Adrenal gland (tissue), 12 donors: ENCODE measurements around the gene CADM4. TPM values are rescaled to one million over a fixed set of nuclear protein-coding genes. Genes with fewer than 3 reads are reported as not detected.

ENCODE experiments used
- DNase-seq, 7 donors: peaks; one replicate each; pipeline ENCODE4 v3.0.0-alpha.2; 2019 to 2020
- H3K27ac ChIP-seq, 5 donors: fragments of 200-600 bp; sonication (generic) in 4 of 5; 1 replicate in 3 of 5; 2 replicates in 2 of 5; pipeline versions ENCODE4 v1.5.1 to v1.8.0; 2016 to 2020; ENCODE audit warnings: mild to moderate bottlenecking in 1 of 5
- H3K27me3 ChIP-seq: fragments of 200-600 bp; 2 replicates; pipeline ENCODE4 v1.8.0; 2021
- H3K36me3 ChIP-seq, 2 donors: fragments of 200-600 bp; replicated peaks in 1 of 2; 1 replicate in 1 of 2; 2 replicates in 1 of 2; pipeline versions ENCODE4 v1.5.1 to v1.8.0; 2018 to 2022
- H3K4me1 ChIP-seq, 2 donors: fragments of 200-600 bp; replicated peaks in 1 of 2; 1 replicate in 1 of 2; 2 replicates in 1 of 2; pipeline versions ENCODE4 v1.5.1 to v1.8.0; 2018 to 2021
- H3K4me3 ChIP-seq, 4 donors: fragments of 200-600 bp; sonication (generic) in 3 of 4; one replicate each; pipeline ENCODE4 v1.5.1; 2016 to 2018
- H3K9me3 ChIP-seq, 3 donors: fragments of 200-600 bp; sonication (generic) in 1 of 3; replicated peaks in 1 of 3; 1 replicate in 2 of 3; 2 replicates in 1 of 3; pipeline versions ENCODE4 v1.5.1 to v1.8.0; 2016 to 2021
- POLR2A ChIP-seq, 2 donors: fragments of 450-650 bp; IDR thresholded peaks; one replicate each; pipeline ENCODE4 v1.6.1; 2017; ENCODE audit warnings: antibody characterized with exemption in 2 of 2, mild to moderate bottlenecking in 2 of 2, moderate library complexity in 1 of 2
- WGBS, 4 donors: extraction: QIAGEN DNeasy Blood & Tissue Kit in 2 of 4; methylation state at CpG; one replicate each; pipeline versions ENCODE4 v1.1.5 to v1.1.7; 2013 to 2017; 5-methylcytosine and 5-hydroxymethylcytosine counted together
- intact Hi-C, 2 donors: fragments of 100-400 bp; cut with DNase I; formaldehyde crosslinking; loops; one replicate each; pipeline versions ENCODE4 v1.14.1 to v1.15.0; 2022 to 2023
- polyA plus RNA-seq, 3 donors: library from polyadenylated mRNA; stranded (reverse); fragments of 200-250 nt in 2 of 3; fragments of 350-450 nt in 1 of 3; fragmentation: Illumina TruSeq in 1 of 3; extraction: RNeasy Lipid Tissue Mini Kit (QIAGEN cat#74804) in 1 of 3; gene quantifications; one replicate each; pipeline ENCODE4 v1.2.3, GENCODE V29; 2013 to 2014
- total RNA-seq, 9 donors: library from RNA; depleted of rRNA in 4 of 9; stranded (reverse); fragments of >200 nt in 4 of 9; fragments of 120-200 nt in 1 of 9; fragmentation: NEBNext Ultra II Directional in 1 of 9; extraction: Animal tissue kit (Norgen Biotek cat#: 25700) in 1 of 9; gene quantifications; one replicate each; pipeline versions ENCODE4 v1.1.0 to v1.2.4, GENCODE V29; 2013 to 2023
- TF ChIP-seq, protein P1 (sequence below), 6 experiments: fragments of 450-650 bp in 4 of 6; fragments of 200-600 bp in 2 of 6; sonication (generic) in 1 of 6; IDR thresholded peaks; 1 replicate in 5 of 6; 2 replicates in 1 of 6; pipeline versions ENCODE4 v1.5.1 to v1.8.0; 2016 to 2021; ENCODE audit warnings: antibody characterized with exemption in 6 of 6, mild to moderate bottlenecking in 2 of 6, moderate library complexity in 1 of 6
- donor health status: healthy with polysubstance abuse.
- donor health status: Bipolar disorder and iron deficiency.
- donor health status: DM: yes; HTN: yes; CAD: no.
- donor health status: DM: no; HTN: no; CAD: no.
- donor health status: DM: no; HTN: no; CAD: no.
- donor health status: DM: yes; HTN: yes; CAD: no.

The CADM4 gene
- total and polyA plus RNA-seq, 12 donors: 16.6 to 92.7 (median 40.0) TPM

DNA sequence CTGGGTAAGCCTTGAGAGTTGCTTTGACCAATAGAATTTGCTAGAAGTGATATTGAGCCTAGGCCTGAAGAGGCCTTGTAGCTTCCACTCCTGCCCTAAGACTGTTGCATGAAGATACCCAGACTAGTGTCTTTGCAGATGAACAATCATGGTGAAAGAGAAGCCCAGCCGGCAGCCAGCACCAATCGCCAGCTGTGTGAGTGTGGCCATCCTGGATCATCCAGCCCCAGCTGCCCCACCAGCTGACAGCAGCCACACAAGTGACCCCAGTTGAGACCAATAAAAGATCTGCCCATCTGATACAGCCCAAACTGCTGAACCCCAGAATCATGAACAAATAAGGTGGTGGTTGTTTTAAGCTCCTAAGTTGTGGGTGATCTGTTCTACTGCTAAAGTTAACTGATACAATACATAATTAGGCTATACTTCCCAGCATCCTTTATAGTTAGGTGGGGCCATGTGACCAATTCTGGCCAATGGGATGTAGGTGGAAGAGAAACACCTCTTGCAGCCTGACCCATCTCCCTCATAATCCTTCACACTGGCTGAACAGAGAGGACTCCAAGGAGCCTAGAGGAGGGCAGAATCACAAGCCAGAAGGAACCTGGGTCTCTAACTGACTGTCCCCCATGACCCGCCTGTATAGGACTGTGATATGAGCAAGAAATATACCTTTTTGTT is 10.9 kb downstream of the CADM4 start:
- H3K27me3 ChIP-seq: no peaks in the 10 kb centered on the region
- H3K9me3 ChIP-seq: no peaks in the 10 kb centered on the region
- H3K4me3 ChIP-seq: no peak overlapping the region
- no peak overlapping the region for H3K27ac ChIP-seq
- H3K4me1 ChIP-seq: peaks cover 0 to 8% of the 10 kb centered on the region in 2 donors
- intact Hi-C loops: no loop called here
- WGBS, 4 donors: 88 to 100% (median 95%) methylated on average over 1 to 3 of the region's 3 CpGs
- TF ChIP-seq, protein P1, sequence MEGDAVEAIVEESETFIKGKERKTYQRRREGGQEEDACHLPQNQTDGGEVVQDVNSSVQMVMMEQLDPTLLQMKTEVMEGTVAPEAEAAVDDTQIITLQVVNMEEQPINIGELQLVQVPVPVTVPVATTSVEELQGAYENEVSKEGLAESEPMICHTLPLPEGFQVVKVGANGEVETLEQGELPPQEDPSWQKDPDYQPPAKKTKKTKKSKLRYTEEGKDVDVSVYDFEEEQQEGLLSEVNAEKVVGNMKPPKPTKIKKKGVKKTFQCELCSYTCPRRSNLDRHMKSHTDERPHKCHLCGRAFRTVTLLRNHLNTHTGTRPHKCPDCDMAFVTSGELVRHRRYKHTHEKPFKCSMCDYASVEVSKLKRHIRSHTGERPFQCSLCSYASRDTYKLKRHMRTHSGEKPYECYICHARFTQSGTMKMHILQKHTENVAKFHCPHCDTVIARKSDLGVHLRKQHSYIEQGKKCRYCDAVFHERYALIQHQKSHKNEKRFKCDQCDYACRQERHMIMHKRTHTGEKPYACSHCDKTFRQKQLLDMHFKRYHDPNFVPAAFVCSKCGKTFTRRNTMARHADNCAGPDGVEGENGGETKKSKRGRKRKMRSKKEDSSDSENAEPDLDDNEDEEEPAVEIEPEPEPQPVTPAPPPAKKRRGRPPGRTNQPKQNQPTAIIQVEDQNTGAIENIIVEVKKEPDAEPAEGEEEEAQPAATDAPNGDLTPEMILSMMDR (IDR thresholded peaks at IDR 0.05): no peak
- no peak for TF ChIP-seq POLR2A (IDR thresholded peaks at IDR 0.05)
- no peaks in the 10 kb centered on the region for H3K36me3 ChIP-seq
- no peak for DNase-seq

DNA sequence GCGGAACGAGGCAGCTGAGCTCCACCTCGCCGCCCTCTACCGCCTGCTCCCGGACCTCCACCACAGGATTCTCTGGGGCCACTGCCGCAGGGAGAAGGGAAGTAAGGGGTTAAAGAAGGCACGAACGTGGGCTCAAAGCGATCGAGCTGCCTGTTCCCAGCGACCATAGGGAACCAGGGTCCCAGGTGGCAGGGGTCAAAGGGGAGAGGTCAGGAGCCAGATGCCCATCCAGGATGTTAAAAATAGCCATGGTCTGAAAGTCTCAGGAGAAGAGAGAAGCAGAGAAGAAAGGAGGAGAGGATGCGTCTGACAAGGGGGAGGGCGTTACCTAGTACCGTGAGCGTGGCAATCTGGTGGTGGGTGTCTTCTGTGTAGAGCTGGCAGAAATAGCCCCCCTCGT is 12.8 kb downstream of the CADM4 start:
- Histone ChIP-seq H3K36me3 (no peaks in the 10 kb centered on the region), H3K9me3 (no peaks in the 10 kb centered on the region), H3K27me3 (no peaks in the 10 kb centered on the region), H3K4me3 (no peak overlapping the region), H3K27ac (no peak overlapping the region), H3K4me1 (no peaks in the 10 kb centered on the region)
- WGBS, 4 donors: 58 to 72% (median 66%) methylated on average over 15 to 17 of the region's 17 CpGs
- intact Hi-C loops: no loop called here
- no peak for DNase-seq
- TF ChIP-seq, protein P1 (IDR thresholded peaks at IDR 0.05): no peak
- no peak for TF ChIP-seq POLR2A (IDR thresholded peaks at IDR 0.05)

DNA sequence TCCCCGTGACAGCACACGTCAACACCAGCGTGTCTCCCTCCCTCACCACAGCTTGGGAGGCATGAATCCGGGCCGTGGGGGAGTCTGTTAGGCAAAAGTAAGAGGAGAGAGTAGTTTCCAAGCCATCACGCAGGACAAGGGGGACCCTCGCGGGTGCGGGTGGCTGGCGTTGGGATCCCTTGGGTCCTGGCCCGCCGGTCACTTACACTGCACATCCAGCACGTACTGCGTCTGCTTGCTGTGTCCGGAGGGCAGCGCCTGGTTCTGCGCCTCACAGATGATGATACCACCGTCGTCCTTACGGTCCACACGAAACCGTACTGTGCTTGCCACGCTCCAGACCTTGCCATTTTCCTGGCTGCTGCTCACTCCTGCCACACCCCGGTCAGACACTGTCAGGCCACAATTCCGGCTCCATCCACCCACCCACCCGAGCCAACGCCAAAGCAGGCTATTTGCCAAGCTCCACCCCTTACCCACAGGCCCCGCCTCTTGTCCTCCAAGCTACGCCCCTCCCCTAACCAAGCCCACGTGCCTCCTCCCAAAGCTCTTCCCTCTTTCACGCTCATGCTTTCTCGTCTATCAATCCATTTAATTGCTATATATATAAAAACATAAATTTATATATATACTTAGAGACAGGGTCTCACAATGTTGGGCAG is 13.6 kb downstream of the CADM4 start:
- no peak overlapping the region for H3K27ac ChIP-seq
- H3K4me1 ChIP-seq: no peaks in the 10 kb centered on the region
- WGBS, 4 donors: 77 to 80% (median 79%) methylated on average over 27 to 32 of the region's 32 CpGs
- H3K27me3 ChIP-seq: no peaks in the 10 kb centered on the region
- H3K9me3 ChIP-seq: no peaks in the 10 kb centered on the region
- intact Hi-C loops: no loop called here
- no peaks in the 10 kb centered on the region for H3K36me3 ChIP-seq
- TF ChIP-seq, protein P1 (IDR thresholded peaks at IDR 0.05): no peak
- no peak for TF ChIP-seq POLR2A (IDR thresholded peaks at IDR 0.05)
- DNase-seq: peak in 1 of 7 donors; percentile 34
- H3K4me3 ChIP-seq: no peak overlapping the region

DNA sequence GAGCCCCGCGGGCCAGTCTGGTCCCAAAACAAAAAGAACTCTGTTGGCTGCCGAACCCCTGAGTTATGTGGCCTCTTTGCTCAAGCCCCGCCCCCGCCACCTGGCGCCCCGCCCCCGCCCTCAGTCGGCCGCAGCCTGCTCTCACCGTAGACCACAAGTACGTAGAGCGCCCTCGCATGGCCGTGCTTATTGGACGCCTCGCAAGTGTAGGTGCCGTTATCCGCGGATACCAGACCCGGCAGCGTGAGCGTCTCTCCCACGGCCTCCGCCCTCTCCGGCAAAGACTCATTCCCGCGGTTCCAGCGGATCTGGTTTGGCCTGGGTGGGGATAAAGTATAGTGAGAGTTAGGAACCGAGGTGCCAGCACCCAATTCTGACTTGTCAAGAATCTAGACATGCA is 14.7 kb downstream of the CADM4 start:
- peak; percentile 45 to 76 (median 51) for DNase-seq
- Histone ChIP-seq H3K4me1 (peaks cover 0 to 6% of the 10 kb centered on the region in 2 donors), H3K4me3 (no peak overlapping the region), H3K36me3 (no peaks in the 10 kb centered on the region), H3K9me3 (no peaks in the 10 kb centered on the region), H3K27ac (no peak overlapping the region), H3K27me3 (no peaks in the 10 kb centered on the region)
- intact Hi-C loops: no loop called here
- TF ChIP-seq POLR2A (IDR thresholded peaks at IDR 0.05): no peak
- TF ChIP-seq, protein P1 (IDR thresholded peaks at IDR 0.05): no peak
- 39 to 47% (median 43%) methylated on average over 15 to 30 of the region's 30 CpGs for WGBS, 4 donors
